Loucy (cell line): ENCODE results near the gene MUC6.
"Not testable (repeated sequence)": the region's sequence is repeated elsewhere in the genome, so short reads cannot be mapped to it uniquely, and the experiment has no call there.

Experiments
- H2AFZ ChIP-seq: fragments of 200-600 bp; sonication (generic); 2 replicates; pipeline ENCODE4 v1.6.0; 2016; ENCODE audit warnings: antibody characterized with exemption, mild to moderate bottlenecking, low read length, moderate library complexity
- H3F3A ChIP-seq: fragments of 200-600 bp; 2 replicates; pipeline ENCODE4 v1.6.0; 2016; ENCODE audit warnings: antibody characterized with exemption, low read depth, mild to moderate bottlenecking
- H3K27me3 ChIP-seq: fragments of 200-600 bp; sonication (generic); 2 replicates; pipeline ENCODE4 v1.6.1; 2014; ENCODE audit warnings: low read length, mild to moderate bottlenecking; ENCODE audit not compliant: insufficient read depth, poor library complexity, severe bottlenecking
- H3K36me3 ChIP-seq: fragments of 200-600 bp; sonication (generic); 2 replicates; pipeline ENCODE4 v1.6.1; 2016; ENCODE audit warnings: low read length; ENCODE audit not compliant: insufficient read depth
- H3K4me1 ChIP-seq: fragments of 200-600 bp; sonication (generic); 2 replicates; pipeline ENCODE4 v1.5.1; 2014; ENCODE audit warnings: low read length, mild to moderate bottlenecking; ENCODE audit not compliant: insufficient read depth, poor library complexity, severe bottlenecking
- H3K4me2 ChIP-seq: fragments of 200-600 bp; sonication (generic); 2 replicates; pipeline ENCODE4 v1.6.0; 2014; ENCODE audit warnings: antibody characterized with exemption, low read length, low read depth, mild to moderate bottlenecking; ENCODE audit not compliant: poor library complexity, severe bottlenecking
- H3K4me3 ChIP-seq: fragments of 200-600 bp; sonication (generic); 2 replicates; pipeline ENCODE4 v1.5.1; 2014; ENCODE audit warnings: low read length, mild to moderate bottlenecking, mixed read lengths; ENCODE audit not compliant: poor library complexity, severe bottlenecking
- H3K79me2 ChIP-seq: fragments of 200-600 bp; sonication (generic); 2 replicates; pipeline ENCODE4 v1.6.1; 2014; ENCODE audit warnings: low read length; ENCODE audit not compliant: insufficient read depth
- H3K9ac ChIP-seq: fragments of 200-600 bp; sonication (generic); 2 replicates; pipeline ENCODE4 v1.6.0; 2014; ENCODE audit warnings: mild to moderate bottlenecking, low read depth, low read length, moderate library complexity; ENCODE audit not compliant: poor library complexity, severe bottlenecking
- H3K9me2 ChIP-seq: fragments of 200-600 bp; sonication (generic); replicated peaks from 2 replicates; pipeline ENCODE4 v1.6.1; 2016; ENCODE audit warnings: low read depth, low read length, mixed read lengths
- H3K9me3 ChIP-seq: fragments of 200-600 bp; sonication (generic); 2 replicates; pipeline ENCODE4 v1.6.1; 2014; ENCODE audit warnings: mild to moderate bottlenecking, antibody characterized with exemption, low read length, low read depth; ENCODE audit not compliant: insufficient read depth
- H4K20me1 ChIP-seq: fragments of 200-600 bp; sonication (generic); 2 replicates; pipeline ENCODE4 v1.6.0; 2014; ENCODE audit warnings: antibody characterized with exemption, low read length, mild to moderate bottlenecking; ENCODE audit not compliant: insufficient read depth, poor library complexity, severe bottlenecking
- EZH2phosphoT487 ChIP-seq: fragments of 200-600 bp; IDR thresholded peaks from 2 replicates; pipeline ENCODE4 v1.6.1; 2018; ENCODE audit warnings: antibody characterized with exemption, mild to moderate bottlenecking, moderate library complexity, borderline replicate concordance
- TF ChIP-seq, protein P1 (sequence below): fragments of 200-600 bp; sonication (generic); conservative IDR thresholded peaks from 2 replicates; pipeline ENCODE4 v1.5.1; 2014; ENCODE audit warnings: mild to moderate bottlenecking, antibody characterized with exemption, low read length

MUC6 gene

DNA sequence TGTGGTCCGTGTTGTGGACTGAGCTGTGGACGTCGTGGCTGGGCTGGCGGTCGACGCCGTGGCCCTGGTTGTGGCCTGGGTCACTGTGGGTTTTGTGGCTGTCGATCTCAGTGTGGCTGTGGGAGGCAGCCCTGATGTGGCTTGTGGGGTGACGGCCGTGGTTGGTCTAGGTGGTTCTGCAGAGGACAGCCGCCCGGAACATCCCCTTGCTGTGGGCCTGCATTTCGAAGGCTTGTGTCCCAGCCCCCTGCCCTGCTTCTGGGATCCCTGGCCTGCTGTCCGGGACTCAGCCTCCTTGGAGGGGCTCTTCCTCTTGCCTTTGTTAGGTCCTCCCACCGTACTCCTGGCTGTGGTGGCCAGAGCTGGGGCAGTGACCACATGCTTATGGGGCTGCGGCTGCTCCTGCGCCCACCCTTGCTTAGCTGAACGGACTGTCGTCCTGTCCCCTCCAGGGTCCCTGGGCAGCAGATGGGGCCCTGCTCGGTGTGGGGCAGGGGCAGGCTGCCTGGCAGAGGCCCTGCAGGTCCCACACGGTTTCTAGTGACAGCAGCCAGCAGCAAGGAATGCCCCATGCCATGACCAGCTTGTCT is 17.1 kb downstream of the MUC6 start:
- no peaks in the 10 kb centered on the region for H3K36me3 ChIP-seq
- no peak overlapping the region for H3K4me2 ChIP-seq
- no peak overlapping the region for H3K9ac ChIP-seq
- H3K4me1 ChIP-seq = no peaks in the 10 kb centered on the region
- H4K20me1 ChIP-seq = no peaks in the 10 kb centered on the region
- no peaks in the 10 kb centered on the region for H3K27me3 ChIP-seq
- H3K4me3 ChIP-seq = no peak overlapping the region
- H3K9me2 ChIP-seq = no peaks in the 10 kb centered on the region
- no peaks in the 10 kb centered on the region for H3F3A ChIP-seq
- no peaks in the 10 kb centered on the region for H3K9me3 ChIP-seq
- H2AFZ ChIP-seq = no peak overlapping the region
- no peak for TF ChIP-seq EZH2phosphoT487
- TF ChIP-seq, protein P1, sequence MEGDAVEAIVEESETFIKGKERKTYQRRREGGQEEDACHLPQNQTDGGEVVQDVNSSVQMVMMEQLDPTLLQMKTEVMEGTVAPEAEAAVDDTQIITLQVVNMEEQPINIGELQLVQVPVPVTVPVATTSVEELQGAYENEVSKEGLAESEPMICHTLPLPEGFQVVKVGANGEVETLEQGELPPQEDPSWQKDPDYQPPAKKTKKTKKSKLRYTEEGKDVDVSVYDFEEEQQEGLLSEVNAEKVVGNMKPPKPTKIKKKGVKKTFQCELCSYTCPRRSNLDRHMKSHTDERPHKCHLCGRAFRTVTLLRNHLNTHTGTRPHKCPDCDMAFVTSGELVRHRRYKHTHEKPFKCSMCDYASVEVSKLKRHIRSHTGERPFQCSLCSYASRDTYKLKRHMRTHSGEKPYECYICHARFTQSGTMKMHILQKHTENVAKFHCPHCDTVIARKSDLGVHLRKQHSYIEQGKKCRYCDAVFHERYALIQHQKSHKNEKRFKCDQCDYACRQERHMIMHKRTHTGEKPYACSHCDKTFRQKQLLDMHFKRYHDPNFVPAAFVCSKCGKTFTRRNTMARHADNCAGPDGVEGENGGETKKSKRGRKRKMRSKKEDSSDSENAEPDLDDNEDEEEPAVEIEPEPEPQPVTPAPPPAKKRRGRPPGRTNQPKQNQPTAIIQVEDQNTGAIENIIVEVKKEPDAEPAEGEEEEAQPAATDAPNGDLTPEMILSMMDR = no peak
- no peaks in the 10 kb centered on the region for H3K79me2 ChIP-seq

DNA sequence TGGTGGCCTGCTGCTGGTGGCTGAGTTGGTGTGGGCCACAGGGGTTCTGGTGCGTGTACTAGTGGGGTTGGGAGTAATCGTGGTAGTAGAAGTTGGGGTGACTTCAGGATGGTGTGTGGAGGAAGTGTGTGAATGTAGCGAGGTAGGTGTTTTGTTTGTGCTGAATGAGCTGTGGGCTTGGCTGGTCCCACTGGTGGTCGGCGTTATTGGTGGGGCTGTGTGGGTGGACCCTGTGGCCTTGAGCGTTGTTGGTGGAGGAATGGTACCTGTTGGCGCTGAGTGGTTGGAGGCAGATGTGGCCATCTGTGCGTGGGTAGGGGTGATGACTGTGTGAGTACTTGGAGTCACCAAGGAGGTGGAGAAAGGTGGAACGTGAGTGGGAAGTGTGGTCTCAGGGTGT is 18.4 kb downstream of the MUC6 start:
- Histone ChIP-seq H2AFZ (no peak overlapping the region), H3K4me2 (no peak overlapping the region), H3K9ac (no peak overlapping the region), H3K9me3 (no peaks in the 10 kb centered on the region), H4K20me1 (no peaks in the 10 kb centered on the region), H3K9me2 (no peaks in the 10 kb centered on the region), H3F3A (no peaks in the 10 kb centered on the region), H3K4me1 (no peaks in the 10 kb centered on the region), H3K27me3 (no peaks in the 10 kb centered on the region), H3K79me2 (no peaks in the 10 kb centered on the region), H3K36me3 (no peaks in the 10 kb centered on the region), H3K4me3 (no peak overlapping the region)
- TF ChIP-seq, protein P1 = no peak
- no peak for TF ChIP-seq EZH2phosphoT487

DNA sequence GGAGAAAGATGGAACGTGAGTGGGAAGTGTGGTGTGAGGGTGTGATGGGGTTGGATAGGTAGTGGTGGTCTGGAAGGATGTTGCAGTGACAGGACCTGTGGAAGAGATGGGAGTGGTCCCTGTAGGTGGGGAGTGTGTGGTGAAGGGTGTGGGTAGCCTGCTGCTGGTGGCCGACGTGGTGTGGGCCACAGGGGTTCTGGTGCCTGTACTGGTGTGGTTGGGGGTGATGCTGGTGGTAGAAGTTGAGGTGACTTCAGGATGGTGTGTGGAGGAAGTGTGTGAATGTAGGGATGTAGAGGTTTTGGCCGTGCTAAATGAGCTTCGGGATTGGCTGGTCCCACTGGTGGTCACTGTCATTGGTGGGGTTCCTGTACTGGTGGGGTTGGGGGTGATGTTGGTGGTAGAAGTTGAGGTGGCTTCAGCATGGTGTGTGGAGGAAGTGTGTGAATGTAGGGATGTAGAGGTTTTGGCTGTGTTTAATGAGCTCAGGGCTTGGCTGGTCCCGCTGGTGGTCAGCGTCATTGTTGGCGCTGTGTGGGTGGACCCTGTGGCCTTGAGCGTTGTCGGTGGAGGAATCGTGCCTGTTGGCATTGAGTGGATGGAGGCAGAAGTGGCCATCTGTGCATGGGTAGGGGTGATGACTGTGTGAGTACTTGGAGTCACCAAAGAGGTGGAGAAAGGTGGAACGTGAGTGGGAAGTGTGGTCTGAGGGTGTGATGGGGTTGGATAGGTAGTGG is 19.1 kb downstream of the MUC6 start:
- no peaks in the 10 kb centered on the region for H3F3A ChIP-seq
- H3K27me3 ChIP-seq = no peaks in the 10 kb centered on the region
- TF ChIP-seq, protein P1 = no peak
- no peak for TF ChIP-seq EZH2phosphoT487
- no peak overlapping the region for H3K9ac ChIP-seq
- H3K4me1 ChIP-seq = no peaks in the 10 kb centered on the region
- H4K20me1 ChIP-seq = no peaks in the 10 kb centered on the region
- no peaks in the 10 kb centered on the region for H3K9me3 ChIP-seq
- no peaks in the 10 kb centered on the region for H3K79me2 ChIP-seq
- no peaks in the 10 kb centered on the region for H3K36me3 ChIP-seq
- no peaks in the 10 kb centered on the region for H3K9me2 ChIP-seq
- no peak overlapping the region for H2AFZ ChIP-seq
- H3K4me2 ChIP-seq = no peak overlapping the region
- no peak overlapping the region for H3K4me3 ChIP-seq

DNA sequence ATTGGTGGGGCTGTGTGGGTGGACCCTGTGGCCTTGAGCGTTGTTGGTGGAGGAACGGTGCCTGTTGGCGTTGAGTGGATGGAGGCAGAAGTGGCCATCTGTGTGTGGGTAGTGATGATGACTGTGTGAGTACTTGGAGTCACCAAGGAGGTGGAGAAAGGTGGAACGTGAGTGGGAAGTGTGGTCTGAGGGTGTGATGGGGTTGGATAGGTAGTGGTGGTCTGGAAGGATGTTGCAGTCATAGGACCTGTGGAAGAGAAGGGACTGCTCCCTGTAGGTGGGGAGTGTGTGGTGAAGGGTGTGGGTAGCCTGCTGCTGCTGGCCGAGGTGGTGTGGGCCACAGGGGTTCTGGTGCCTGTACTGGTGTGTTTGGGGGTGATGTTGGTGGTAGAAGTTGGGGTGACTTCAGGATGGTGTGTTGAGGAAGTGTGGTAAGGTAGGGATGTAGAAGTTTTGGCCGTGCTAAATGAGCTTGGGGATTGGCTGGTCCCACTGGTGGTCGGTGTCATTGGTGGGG is 19.9 kb downstream of the MUC6 start:
- not testable (repeated sequence) for H3K27me3 ChIP-seq, H3K79me2 ChIP-seq, H3K4me2 ChIP-seq, H3K4me3 ChIP-seq, H3K36me3 ChIP-seq, H4K20me1 ChIP-seq, H2AFZ ChIP-seq, H3K9me3 ChIP-seq, H3K4me1 ChIP-seq, H3K9ac ChIP-seq, H3K9me2 ChIP-seq, H3F3A ChIP-seq
